GM12878 (cell line): Measurements from ENCODE around the gene BEST4. TPM values are rescaled to one million over a fixed set of nuclear protein-coding genes. Genes with fewer than 3 reads are reported as not detected.

Source experiments
- ATAC-seq: fragments of 200-7000 bp; cut with Tn5 transposase; 3 replicates; pipeline ENCODE4 v1.9.1; 2020; ENCODE audit warnings: mild to moderate bottlenecking, moderate library complexity
- BruUV-seq: library from RNA; stranded (reverse); fragments of 400-500 nt; replicated peaks from 2 replicates; lab custom pipeline; 2021; lab: Mats Ljungman, UMichigan
- CTCF ChIA-PET: fragments of 300-600 bp; sonication (Branson Sonifier 250); formaldehyde crosslinking; extraction: SDS; loops from one replicate; lab custom pipeline; 2021; ENCODE audit warnings: inconsistent platforms; lab: Yijun Ruan, JAX
- POLR2A ChIA-PET: fragments of 350-600 bp; formaldehyde crosslinking; extraction: SDS; loops from one replicate; lab custom pipeline; 2021; ENCODE audit warnings: inconsistent platforms; lab: Charles Lee
- RAD21 ChIA-PET: fragments of 300-600 bp; sonication (Branson Sonifier 250); formaldehyde crosslinking; loops from one replicate; lab custom pipeline; 2023; ENCODE audit warnings: antibody characterized with exemption; ENCODE audit not compliant: unreplicated experiment; lab: Charles Lee
- SMC1A ChIA-PET: fragments of 300-600 bp; sonication (Branson Sonifier 250); formaldehyde crosslinking; loops from one replicate; lab custom pipeline; 2023; ENCODE audit not compliant: unreplicated experiment, uncharacterized antibody; lab: Charles Lee
- DNase-seq: peaks from one replicate; pipeline ENCODE4 v3.0.0-alpha.2; 2011; ENCODE audit warnings: low read depth, low spot score
- FAIRE-seq: peaks from 3 replicates; lab custom pipeline; 2011; peaks lifted over from hg19 to GRCh38; lab: Jason Lieb, UNC
- H2AFZ ChIP-seq: 2 replicates; pipeline ENCODE4 v1.6.0; 2011; ENCODE audit warnings: low read depth, low read length, control low read depth; ENCODE audit not compliant: control insufficient read depth
- H3K27ac ChIP-seq: 2 replicates; pipeline ENCODE4 v1.5.1; 2011; ENCODE audit warnings: control low read depth; ENCODE audit not compliant: control insufficient read depth, insufficient read depth
- H3K27me3 ChIP-seq, 2 experiments: replicated peaks in 1 of 2; 2 replicates each; pipeline versions ENCODE4 v1.6.0 to v1.6.1; 2011; ENCODE audit warnings: low read length in 1 of 2; ENCODE audit not compliant: control insufficient read depth in 2 of 2, insufficient read depth in 2 of 2
- H3K36me3 ChIP-seq, 2 experiments: 2 replicates each; pipeline ENCODE4 v1.5.1; 2011; ENCODE audit warnings: low read length in 1 of 2; ENCODE audit not compliant: control insufficient read depth in 2 of 2, insufficient read depth in 2 of 2
- H3K4me1 ChIP-seq: 2 replicates; pipeline ENCODE4 v1.6.1; 2011; ENCODE audit warnings: mild to moderate bottlenecking, low read length, moderate library complexity, mixed read lengths; ENCODE audit not compliant: control insufficient read depth, insufficient read depth
- H3K4me2 ChIP-seq: 2 replicates; pipeline ENCODE4 v1.6.0; 2011; ENCODE audit warnings: control low read depth; ENCODE audit not compliant: control insufficient read depth, insufficient read depth
- H3K4me3 ChIP-seq: fragments of 200-600 bp; sonication (generic); 2 replicates; pipeline ENCODE4 v1.5.1; 2016
- H3K79me2 ChIP-seq: 2 replicates; pipeline ENCODE4 v1.6.0; 2011; ENCODE audit warnings: low read length; ENCODE audit not compliant: control insufficient read depth, insufficient read depth
- H3K9ac ChIP-seq: 2 replicates; pipeline ENCODE4 v1.8.0; 2011; ENCODE audit warnings: low read length, control low read depth, mixed read lengths; ENCODE audit not compliant: control insufficient read depth, insufficient read depth
- H3K9me3 ChIP-seq: replicated peaks from 3 replicates; pipeline ENCODE4 v1.5.1; 2011; ENCODE audit warnings: mild to moderate bottlenecking, low read length; ENCODE audit not compliant: control insufficient read depth, insufficient read depth
- H4K20me1 ChIP-seq: 2 replicates; pipeline ENCODE4 v1.6.0; 2011; ENCODE audit not compliant: control insufficient read depth, insufficient read depth
- CHD2 ChIP-seq: IDR thresholded peaks from 2 replicates; pipeline ENCODE4 v1.6.1; 2011; ENCODE audit warnings: low read depth, low read length, improper control_type of control experiment, borderline replicate concordance
- HDAC6 ChIP-seq: fragments of 200-600 bp; sonication (generic); IDR thresholded peaks from one replicate; pipeline ENCODE4 v1.8.0; 2017; ENCODE audit warnings: antibody characterized with exemption; ENCODE audit not compliant: unreplicated experiment
- MTA3 ChIP-seq: IDR thresholded peaks from 2 replicates; pipeline ENCODE4 v1.6.1; 2012; ENCODE audit warnings: low read length, inconsistent platforms, borderline replicate concordance
- PBX3 ChIP-seq: IDR thresholded peaks from 2 replicates; pipeline ENCODE4 v1.6.1; 2011; ENCODE audit warnings: mild to moderate bottlenecking, low read depth, low read length, moderate library complexity; ENCODE audit not compliant: insufficient replicate concordance
- PML ChIP-seq: IDR thresholded peaks from 2 replicates; pipeline ENCODE4 v1.6.1; 2012; ENCODE audit warnings: low read length, inconsistent platforms
- POLR2AphosphoS5 ChIP-seq: IDR thresholded peaks from 2 replicates; pipeline ENCODE4 v1.6.1; 2011; ENCODE audit warnings: mild to moderate bottlenecking, low read length, inconsistent platforms
- SPI1 ChIP-seq: IDR thresholded peaks from 2 replicates; pipeline ENCODE4 v1.6.1; 2011; ENCODE audit warnings: low read depth, mild to moderate bottlenecking, low read length, moderate library complexity, borderline replicate concordance; ENCODE audit not compliant: insufficient read depth
- WRNIP1 ChIP-seq: IDR thresholded peaks from 2 replicates; pipeline ENCODE4 v1.6.1; 2011; ENCODE audit warnings: low read depth, low read length, improper control_type of control experiment, borderline replicate concordance
- WGBS: methylation state at CpG from one replicate; pipeline ENCODE4 v1.1.6; 2016; ENCODE audit warnings: low lambda C conversion rate; ENCODE audit not compliant: insufficient replicate concordance, insufficient coverage; ENCODE audit errors: missing lambda C conversion rate; 5-methylcytosine and 5-hydroxymethylcytosine counted together
- in situ Hi-C: fragments of 300-500 bp; cut with MboI; formaldehyde crosslinking; loops from 9 replicates; pipeline ENCODE4 v1.14.3; 2018; ENCODE audit warnings: mixed read lengths
- intact Hi-C: fragments of 100-400 bp; cut with micrococcal nuclease; formaldehyde crosslinking; loops from one replicate; pipeline ENCODE4 v1.14.2; 2022; ENCODE audit not compliant: unreplicated experiment
- polyA plus RNA-seq, 11 experiments: library from polyadenylated mRNA; depleted of rRNA in 4 of 11; unstranded in 6 of 11; stranded (reverse) in 5 of 11; fragments of >200 nt; fragmentation: Nextera tagmentation in 4 of 11; fragmentation: Illumina TruSeq in 1 of 11; extraction: Ambion mirVana in 4 of 11; extraction: Trizol in 1 of 11; gene quantifications; 1 replicate in 1 of 11; 2 replicates in 10 of 11; pipeline versions ENCODE4 v1.2.1 to v1.2.3, GENCODE V29; 2011 to 2016; ENCODE audit warnings: inconsistent platforms in 2 of 11, missing spikeins in 2 of 11, low read depth in 1 of 11
- total RNA-seq, 4 experiments: library from RNA; depleted of rRNA in 3 of 4; stranded (reverse); fragments of >200 nt in 3 of 4; fragmentation: Illumina TruSeq in 1 of 4; extraction: Trizol in 1 of 4; gene quantifications; 2 replicates each; pipeline versions ENCODE4 v1.2.1 to v1.2.3, GENCODE V29; 2013 to 2021

Gene BEST4
- total and polyA plus RNA-seq, 10 of the 15 experiments (the other 5 are each of a cell fraction or from before 2014, with no cell fraction given), result 0.06 to 1.3 (median 0.42) TPM

DNA sequence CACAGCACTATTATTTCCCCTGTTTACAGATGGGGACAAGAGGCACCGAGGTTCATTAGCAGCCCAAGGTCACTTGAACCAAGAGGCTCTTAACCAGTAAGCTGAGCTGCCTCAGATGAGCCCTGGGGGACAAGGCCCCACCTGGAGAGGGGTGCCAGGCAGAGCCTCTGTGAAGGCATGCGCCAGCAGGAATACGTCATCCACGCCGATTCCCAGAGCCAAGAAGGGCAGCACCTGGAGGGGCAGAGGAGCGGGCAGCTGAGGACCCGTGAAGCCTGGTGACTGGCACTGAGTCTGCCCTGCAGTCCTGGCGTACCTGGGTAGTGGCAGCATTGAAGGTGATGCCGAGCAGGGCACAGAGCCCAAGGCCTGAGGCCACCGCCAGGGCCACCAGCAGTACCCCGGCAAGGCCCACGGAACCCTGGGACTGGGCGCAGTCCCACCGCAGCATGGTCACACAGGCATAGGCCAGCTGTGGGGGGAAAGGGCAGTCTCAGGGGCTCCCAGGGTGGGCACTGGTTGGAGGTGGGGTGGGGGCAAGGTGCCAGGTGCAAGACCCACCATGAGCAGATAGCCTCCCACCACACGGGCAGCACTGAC is 41.0 kb upstream of the BEST4 start:
- 82% methylated on average over 15 of the region's 15 CpGs for WGBS
- no peak overlapping the region for H3K9ac ChIP-seq
- H3K9me3 ChIP-seq, result no peaks in the 10 kb centered on the region
- intact Hi-C loops (no loop called here), in situ Hi-C loops (no loop called here)
- no peaks in the 10 kb centered on the region for H3K79me2 ChIP-seq
- H3K4me1 ChIP-seq, result no peaks in the 10 kb centered on the region
- FAIRE-seq, result no peak
- CTCF ChIA-PET, result interaction anchor here (1.0 to 1.9 kb wide), 3 partner anchors 9 to 100 kb away, joined by 3 to 5 read pairs (median 5); no protein-coding TSS in a partner anchor
- SMC1A ChIA-PET, result interaction anchor here (1.7 kb wide), 1 partner anchor 29 kb away, joined by 6 read pairs; the partner anchor contains the start of gene PLK3
- H4K20me1 ChIP-seq, result no peaks in the 10 kb centered on the region
- POLR2A ChIA-PET, result interaction anchor here (1.3 kb wide), 1 partner anchor 19 kb away, joined by 3 read pairs; no protein-coding TSS in a partner anchor
- no TSS peak for BruUV-seq
- H2AFZ ChIP-seq, result no peak overlapping the region
- H3K36me3 ChIP-seq, result no peaks in the 10 kb centered on the region
- TF ChIP-seq HDAC6 (no peak), PBX3 (no peak)
- ATAC-seq, result no peak
- DNase-seq, result no peak
- RAD21 ChIA-PET, result no interaction called here
- H3K27me3 ChIP-seq, result no peaks in the 10 kb centered on the region; a peak in 1 of 4 replicates
- H3K27ac ChIP-seq, result no peak overlapping the region
- no peak overlapping the region for H3K4me3 ChIP-seq
- no peak overlapping the region for H3K4me2 ChIP-seq

- RAD21 ChIA-PET, result no interaction called here
- no TSS peak for BruUV-seq
- no peak overlapping the region for H3K27ac ChIP-seq
- 73% methylated on average over 21 of the region's 21 CpGs for WGBS
- SMC1A ChIA-PET, result interaction anchor here (1.0 kb wide), 1 partner anchor 121 kb away, joined by 3 read pairs; no protein-coding TSS in a partner anchor
- FAIRE-seq (no peak), ATAC-seq (no peak), DNase-seq (no peak)
- in situ Hi-C loops (no loop called here), intact Hi-C loops (no loop called here)
- no peak overlapping the region for H3K4me3 ChIP-seq
- no peaks in the 10 kb centered on the region; a peak in 1 of 4 replicates for H3K27me3 ChIP-seq
- H3K36me3 ChIP-seq, result no peaks in the 10 kb centered on the region
- CTCF ChIA-PET, result interaction anchor here (2.3 to 2.9 kb wide), 2 partner anchors 8 to 183 kb away, joined by 6 to 14 read pairs; partner anchors contain the start of gene HECTD3
- no peak overlapping the region for H3K9ac ChIP-seq
- no peak overlapping the region for H2AFZ ChIP-seq
- H3K4me1 ChIP-seq, result no peaks in the 10 kb centered on the region
- H4K20me1 ChIP-seq, result no peaks in the 10 kb centered on the region
- POLR2A ChIA-PET, result interaction anchor here (1.3 kb wide), 1 partner anchor 18 kb away, joined by 3 read pairs; no protein-coding TSS in a partner anchor
- TF ChIP-seq PML, result no peak
- TF ChIP-seq SPI1, result no peak
- TF ChIP-seq POLR2AphosphoS5, result no peak
- TF ChIP-seq CHD2, result no peak
- no peak for TF ChIP-seq MTA3
- no peak for TF ChIP-seq WRNIP1
- no peaks in the 10 kb centered on the region for H3K79me2 ChIP-seq
- no peak overlapping the region for H3K4me2 ChIP-seq
- no peaks in the 10 kb centered on the region for H3K9me3 ChIP-seq
These were observed 40.2 kb upstream of the BEST4 start for GRCh38 chr1:44828003-44828651.
